GM12891 (cell line): Measurements from ENCODE around the gene PXDC1.
"Not testable (repeated sequence)": the region's sequence is repeated elsewhere in the genome, so short reads cannot be mapped to it uniquely, and the experiment has no call there.

ENCODE experiments used
- PAX5 ChIP-seq: IDR thresholded peaks from 2 replicates; pipeline ENCODE4 v1.6.1; 2011; ENCODE audit warnings: low read length, moderate library complexity, mild to moderate bottlenecking; ENCODE audit not compliant: insufficient read depth, severe bottlenecking
- POLR2A ChIP-seq: IDR thresholded peaks from 2 replicates; pipeline ENCODE4 v1.6.1; 2011; ENCODE audit warnings: low read depth, low read length, control low read depth
- POLR2AphosphoS5 ChIP-seq: IDR thresholded peaks from 2 replicates; pipeline ENCODE4 v1.6.1; 2011; ENCODE audit warnings: low read depth, low read length, control low read depth
- POU2F2 ChIP-seq: IDR thresholded peaks from 2 replicates; pipeline ENCODE4 v1.6.1; 2011; ENCODE audit warnings: low read depth, mild to moderate bottlenecking, control low read depth, low read length, moderate library complexity
- SPI1 ChIP-seq: IDR thresholded peaks from 2 replicates; pipeline ENCODE4 v1.6.1; 2011; ENCODE audit warnings: low read depth, low read length, control low read depth
- TAF1 ChIP-seq: IDR thresholded peaks from 2 replicates; pipeline ENCODE4 v1.6.1; 2011; ENCODE audit warnings: low read depth, low read length, control low read depth

DNA sequence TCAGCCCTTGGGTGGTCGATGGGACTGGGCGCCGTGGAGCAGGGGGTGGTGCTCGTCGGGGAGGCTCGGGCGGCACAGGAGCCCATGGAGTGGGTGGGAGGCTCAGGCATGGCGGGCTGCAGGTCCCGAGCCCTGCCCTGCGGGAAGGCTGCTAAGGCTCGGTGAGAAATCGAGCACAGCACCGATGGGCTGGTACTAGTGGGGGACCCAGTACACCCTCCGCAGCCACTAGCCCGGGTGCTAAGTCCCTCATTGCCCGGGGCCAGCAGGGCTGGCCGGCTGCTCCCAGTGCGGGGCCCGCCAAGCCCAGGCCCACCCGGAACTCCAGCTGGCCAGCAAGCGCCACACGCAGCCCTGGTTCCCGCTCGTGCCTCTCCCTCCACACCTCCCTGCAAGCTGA is 30.7 kb downstream of the PXDC1 start:
- not testable (repeated sequence) for TF ChIP-seq POLR2A, POLR2AphosphoS5, SPI1, POU2F2, TAF1, PAX5
